A673 (cell line): ENCODE results near the gene HLA-DQA2. TPM values are rescaled to one million over a fixed set of nuclear protein-coding genes. Genes with fewer than 3 reads are reported as not detected.
"Not testable (repeated sequence)": the region's sequence is repeated elsewhere in the genome, so short reads cannot be mapped to it uniquely, and the experiment has no call there.

Experiments
- BruUV-seq: library from RNA; stranded (reverse); fragments of 400-500 nt; replicated peaks from 2 replicates; lab custom pipeline; 2021; lab: Mats Ljungman, UMichigan
- CTCF ChIA-PET: fragments of 300-600 bp; sonication (Branson Sonifier 250); formaldehyde crosslinking; loops from one replicate; lab custom pipeline; 2022; ENCODE audit warnings: antibody characterized with exemption; lab: Charles Lee
- POLR2A ChIA-PET: fragments of 300-600 bp; sonication (Branson Sonifier 250); formaldehyde crosslinking; loops from one replicate; lab custom pipeline; 2022; ENCODE audit warnings: antibody characterized with exemption; ENCODE audit not compliant: low non-redundant PET; lab: Charles Lee
- DNase-seq: peaks from one replicate; pipeline ENCODE4 v3.0.0-alpha.2; 2015; ENCODE audit warnings: low spot score
- H3K27ac ChIP-seq: fragments of 200-600 bp; sonication (generic); 2 replicates; pipeline ENCODE4 v1.5.1; 2016; ENCODE audit warnings: mixed run types, low read depth, mild to moderate bottlenecking, mixed read lengths, antibody characterized with exemption, low read length; ENCODE audit not compliant: poor library complexity, severe bottlenecking
- H3K27me3 ChIP-seq: fragments of 200-600 bp; sonication (generic); replicated peaks from 2 replicates; pipeline ENCODE4 v1.6.1; 2017; ENCODE audit warnings: mixed run types, low read depth, mild to moderate bottlenecking, mixed read lengths, antibody characterized with exemption, low read length; ENCODE audit not compliant: insufficient read depth, poor library complexity
- H3K36me3 ChIP-seq: fragments of 200-600 bp; sonication (generic); 2 replicates; pipeline ENCODE4 v1.6.1; 2016; ENCODE audit warnings: mixed run types, mild to moderate bottlenecking, mixed read lengths, antibody characterized with exemption, low read length; ENCODE audit not compliant: insufficient read depth, poor library complexity, severe bottlenecking
- H3K4me1 ChIP-seq: fragments of 200-600 bp; sonication (generic); 2 replicates; pipeline ENCODE4 v1.6.1; 2017; ENCODE audit warnings: mixed run types, mild to moderate bottlenecking, mixed read lengths, antibody characterized with exemption, low read length; ENCODE audit not compliant: insufficient read depth, poor library complexity, severe bottlenecking
- H3K4me3 ChIP-seq: fragments of 200-600 bp; sonication (generic); 2 replicates; pipeline ENCODE4 v1.5.1; 2016; ENCODE audit warnings: low read depth, mixed run types, mild to moderate bottlenecking, mixed read lengths, low read length; ENCODE audit not compliant: poor library complexity, severe bottlenecking
- H3K9me3 ChIP-seq: fragments of 200-600 bp; sonication (generic); 2 replicates; pipeline ENCODE4 v1.6.1; 2016; ENCODE audit warnings: mixed run types, low read depth, mild to moderate bottlenecking, mixed read lengths, antibody characterized with exemption, low read length; ENCODE audit not compliant: poor library complexity, severe bottlenecking
- EZH2 ChIP-seq: fragments of 200-600 bp; sonication (generic); IDR thresholded peaks from 2 replicates; pipeline ENCODE4 v1.6.1; 2017; ENCODE audit warnings: borderline replicate concordance, low read depth, mild to moderate bottlenecking, mixed read lengths, antibody characterized with exemption, low read length; ENCODE audit not compliant: poor library complexity, severe bottlenecking
- intact Hi-C: fragments of 100-400 bp; cut with micrococcal nuclease; formaldehyde crosslinking; loops from one replicate; pipeline ENCODE4 v1.10.0; 2022; ENCODE audit not compliant: unreplicated experiment
- total RNA-seq: library from RNA; stranded (reverse); gene quantifications from 2 replicates; pipeline ENCODE4 v1.2.3, GENCODE V29; 2021
- TF ChIP-seq, protein P1 (sequence below): fragments of 300-800, 200-600 bp; sonication (generic); conservative IDR thresholded peaks from 2 replicates; pipeline ENCODE4 v1.5.1; 2017; ENCODE audit warnings: low read depth, mild to moderate bottlenecking, antibody characterized with exemption, low read length, moderate library complexity, mixed read lengths

Gene HLA-DQA2
- total RNA-seq, 1 experiment from 2014 or later = not detected

DNA sequence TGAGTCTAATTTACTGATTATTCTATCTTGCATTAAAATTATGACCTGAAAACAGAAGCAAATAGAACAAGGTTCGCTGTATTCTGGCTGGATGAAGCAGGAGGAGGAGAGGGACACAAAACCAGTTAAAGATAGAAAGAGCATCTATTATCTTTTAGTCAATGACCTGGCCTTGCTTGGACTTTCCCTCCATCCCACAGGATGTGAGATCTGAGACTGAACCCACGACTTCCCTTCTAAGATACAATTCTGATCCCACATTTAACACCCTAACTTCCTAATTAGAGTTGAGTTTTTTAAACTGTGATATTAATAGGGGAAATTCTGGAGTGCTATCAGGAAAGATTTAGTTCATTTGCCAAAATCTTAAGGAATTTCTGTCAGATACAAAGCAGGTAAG, 3.1 kb upstream of the HLA-DQA2 start:
- Histone ChIP-seq H3K4me1 (no peaks in the 10 kb centered on the region), H3K9me3 (no peaks in the 10 kb centered on the region), H3K36me3 (no peaks in the 10 kb centered on the region), H3K27me3 (peaks cover 33% of the 10 kb centered on the region), H3K4me3 (no peak overlapping the region), H3K27ac (no peak overlapping the region)
- no peak for TF ChIP-seq EZH2
- TF ChIP-seq, protein P1, sequence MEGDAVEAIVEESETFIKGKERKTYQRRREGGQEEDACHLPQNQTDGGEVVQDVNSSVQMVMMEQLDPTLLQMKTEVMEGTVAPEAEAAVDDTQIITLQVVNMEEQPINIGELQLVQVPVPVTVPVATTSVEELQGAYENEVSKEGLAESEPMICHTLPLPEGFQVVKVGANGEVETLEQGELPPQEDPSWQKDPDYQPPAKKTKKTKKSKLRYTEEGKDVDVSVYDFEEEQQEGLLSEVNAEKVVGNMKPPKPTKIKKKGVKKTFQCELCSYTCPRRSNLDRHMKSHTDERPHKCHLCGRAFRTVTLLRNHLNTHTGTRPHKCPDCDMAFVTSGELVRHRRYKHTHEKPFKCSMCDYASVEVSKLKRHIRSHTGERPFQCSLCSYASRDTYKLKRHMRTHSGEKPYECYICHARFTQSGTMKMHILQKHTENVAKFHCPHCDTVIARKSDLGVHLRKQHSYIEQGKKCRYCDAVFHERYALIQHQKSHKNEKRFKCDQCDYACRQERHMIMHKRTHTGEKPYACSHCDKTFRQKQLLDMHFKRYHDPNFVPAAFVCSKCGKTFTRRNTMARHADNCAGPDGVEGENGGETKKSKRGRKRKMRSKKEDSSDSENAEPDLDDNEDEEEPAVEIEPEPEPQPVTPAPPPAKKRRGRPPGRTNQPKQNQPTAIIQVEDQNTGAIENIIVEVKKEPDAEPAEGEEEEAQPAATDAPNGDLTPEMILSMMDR = no peak
- intact Hi-C loops = no loop called here
- ChIA-PET POLR2A (no interaction called here), CTCF (no interaction called here)
- no TSS peak for BruUV-seq
- no peak for DNase-seq

DNA sequence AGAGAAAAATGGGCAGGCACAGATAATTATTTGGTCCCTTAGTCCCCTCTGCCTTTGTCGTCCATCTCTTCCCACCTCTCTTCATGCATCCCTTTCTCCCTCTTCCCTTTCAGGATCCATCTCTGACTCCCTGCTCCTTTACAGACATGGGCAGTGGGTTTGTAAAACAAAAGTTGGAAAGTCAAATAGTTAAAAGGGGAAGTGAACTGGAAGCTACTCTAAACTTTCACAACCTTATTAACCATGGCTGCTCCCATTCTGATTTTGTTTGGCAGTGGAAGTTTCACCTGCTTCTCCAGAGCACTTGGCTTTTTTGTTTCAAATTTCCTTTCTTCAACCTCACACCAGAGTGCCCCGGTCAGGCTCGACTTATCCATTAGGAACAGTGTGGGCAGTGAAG, 1.2 kb downstream of the HLA-DQA2 start:
- H3K27ac ChIP-seq = no peak overlapping the region
- ChIA-PET CTCF (no interaction called here), POLR2A (no interaction called here)
- TF ChIP-seq, protein P1 = no peak
- no peak for TF ChIP-seq EZH2
- H3K9me3 ChIP-seq = no peaks in the 10 kb centered on the region
- no peaks in the 10 kb centered on the region for H3K4me1 ChIP-seq
- no peak for DNase-seq
- BruUV-seq = no TSS peak
- intact Hi-C loops = no loop called here
- no peaks in the 10 kb centered on the region for H3K36me3 ChIP-seq
- peaks cover 18% of the 10 kb centered on the region for H3K27me3 ChIP-seq
- no peak overlapping the region for H3K4me3 ChIP-seq

DNA sequence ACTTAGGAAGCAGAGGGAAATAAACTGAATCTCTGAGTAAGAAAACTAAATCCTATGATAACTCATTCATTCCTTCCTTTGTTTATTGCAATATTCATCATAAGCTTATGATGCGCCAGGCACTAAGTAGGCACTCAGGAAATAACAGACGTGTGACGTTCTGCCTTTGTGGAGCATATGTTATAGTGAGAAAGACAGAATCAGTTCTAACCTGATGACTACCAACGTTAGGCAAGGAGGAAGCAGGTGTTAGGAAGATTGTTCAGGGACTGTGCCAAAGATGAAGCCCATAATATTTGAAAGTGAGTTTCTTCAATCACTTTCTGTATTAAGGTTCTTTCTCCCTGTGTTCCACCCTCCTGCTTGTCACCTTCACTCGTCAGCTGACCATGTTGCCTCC, 3.6 kb downstream of the HLA-DQA2 start:
- Histone ChIP-seq H3K27ac (no peak overlapping the region), H3K27me3 (peaks cover 10% of the 10 kb centered on the region), H3K9me3 (no peaks in the 10 kb centered on the region), H3K4me1 (no peaks in the 10 kb centered on the region), H3K36me3 (no peaks in the 10 kb centered on the region), H3K4me3 (no peak overlapping the region)
- intact Hi-C loops = no loop called here
- ChIA-PET POLR2A (no interaction called here), CTCF (no interaction called here)
- no peak for TF ChIP-seq EZH2
- TF ChIP-seq, protein P1 = no peak
- DNase-seq = no peak
- no TSS peak for BruUV-seq

DNA sequence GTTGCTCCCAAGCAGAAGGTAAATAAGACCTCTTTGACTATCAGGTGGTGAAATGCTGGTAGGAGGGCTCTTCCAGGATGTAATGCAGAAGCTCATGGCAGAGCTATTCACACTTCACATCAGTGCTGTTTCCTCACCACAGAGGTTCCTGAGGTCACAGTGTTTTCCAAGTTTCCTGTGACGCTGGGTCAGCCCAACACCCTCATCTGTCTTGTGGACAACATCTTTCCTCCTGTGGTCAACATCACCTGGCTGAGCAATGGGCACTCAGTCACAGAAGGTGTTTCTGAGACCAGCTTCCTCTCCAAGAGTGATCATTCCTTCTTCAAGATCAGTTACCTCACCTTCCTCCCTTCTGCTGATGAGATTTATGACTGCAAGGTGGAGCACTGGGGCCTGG, 4.5 kb downstream of the HLA-DQA2 start:
- POLR2A ChIA-PET, H3K36me3 ChIP-seq, H3K27ac ChIP-seq, BruUV-seq, DNase-seq, H3K4me1 ChIP-seq, intact Hi-C loops, H3K9me3 ChIP-seq, CTCF ChIA-PET, H3K4me3 ChIP-seq: not testable (repeated sequence)
- H3K27me3 ChIP-seq = peaks cover 12% of the 10 kb centered on the region
